ENCODE data around the gene ANKRD6.

ANKRD6 gene

DNA sequence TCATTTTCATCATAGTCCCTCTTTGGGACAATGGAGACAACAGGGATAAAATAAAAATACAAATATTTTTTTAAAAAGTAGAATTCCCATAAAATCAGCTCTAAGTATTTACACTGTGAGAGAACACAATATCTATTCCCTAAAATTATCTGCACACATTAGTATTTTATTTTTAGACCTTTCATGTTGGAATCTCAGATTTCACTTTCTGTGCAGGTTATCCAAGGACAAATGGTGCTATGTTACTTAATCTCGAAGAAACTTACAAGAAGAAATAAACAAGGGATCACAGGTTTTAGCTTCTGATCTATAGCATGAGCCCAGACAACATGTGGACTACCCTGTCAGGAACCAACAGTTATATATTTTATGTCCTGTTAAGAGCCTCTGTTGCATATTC is 228.6 kb downstream of the ANKRD6 start:
- no peak for DNase-seq

DNA sequence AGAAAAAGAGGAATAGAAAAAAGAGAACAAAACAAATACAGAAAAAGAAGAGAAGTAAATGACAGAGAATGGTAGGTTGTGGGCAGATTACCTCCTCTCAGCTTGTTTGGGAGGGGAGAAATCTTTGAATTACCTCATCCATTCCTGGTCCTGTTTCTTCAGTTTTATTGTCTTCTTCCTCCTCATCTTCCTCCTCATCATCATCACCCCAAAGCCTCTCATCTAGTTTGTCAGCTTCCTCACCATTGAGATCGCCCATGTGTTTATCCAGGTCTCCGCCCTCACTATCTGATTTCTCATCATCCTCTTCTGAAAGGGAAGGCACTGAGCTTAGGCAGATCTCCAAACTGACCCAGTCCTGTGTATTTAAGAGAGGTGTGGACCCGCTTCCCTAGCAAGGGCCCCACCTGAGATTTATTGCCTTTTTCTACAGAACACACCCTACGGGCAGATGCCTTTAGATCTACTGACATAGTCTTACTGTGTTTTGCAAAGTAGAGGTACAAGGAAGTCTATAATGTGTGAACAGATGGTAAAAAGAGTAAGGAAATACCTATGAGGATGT is 229.8 kb downstream of the ANKRD6 start:
- no peak for DNase-seq

DNA sequence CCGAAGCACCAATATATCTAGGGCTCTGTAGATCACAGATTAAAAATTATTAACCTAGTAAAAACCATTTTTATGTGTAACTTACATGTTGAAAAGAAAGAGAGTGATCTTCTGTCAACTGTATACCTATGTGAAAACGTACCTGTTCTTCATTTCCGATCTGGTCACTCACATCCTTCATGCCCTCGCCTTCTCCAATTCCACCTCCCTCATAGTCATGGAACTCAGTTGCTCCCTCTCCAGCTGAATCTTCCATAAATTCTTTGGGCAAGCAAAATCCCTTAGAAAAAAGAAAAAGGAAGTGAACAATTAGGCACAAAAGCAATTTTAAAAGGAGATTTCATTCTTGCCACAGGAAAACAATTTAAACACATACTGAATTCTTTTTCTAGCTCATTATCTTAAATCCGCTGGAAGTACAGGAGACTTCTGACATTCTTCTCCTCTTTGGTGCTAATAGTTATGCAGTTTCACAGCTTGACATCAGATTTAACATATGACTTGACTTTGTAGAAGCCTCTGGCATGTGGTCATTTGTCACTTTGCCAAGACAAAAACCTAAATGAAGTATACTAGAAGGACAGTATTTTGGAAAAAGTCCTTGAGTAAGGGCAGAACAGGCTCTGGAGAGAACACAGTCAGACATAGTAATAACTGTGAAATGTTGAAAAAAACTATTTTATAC is 235.1 kb downstream of the ANKRD6 start:
- DNase-seq: no peak

DNA sequence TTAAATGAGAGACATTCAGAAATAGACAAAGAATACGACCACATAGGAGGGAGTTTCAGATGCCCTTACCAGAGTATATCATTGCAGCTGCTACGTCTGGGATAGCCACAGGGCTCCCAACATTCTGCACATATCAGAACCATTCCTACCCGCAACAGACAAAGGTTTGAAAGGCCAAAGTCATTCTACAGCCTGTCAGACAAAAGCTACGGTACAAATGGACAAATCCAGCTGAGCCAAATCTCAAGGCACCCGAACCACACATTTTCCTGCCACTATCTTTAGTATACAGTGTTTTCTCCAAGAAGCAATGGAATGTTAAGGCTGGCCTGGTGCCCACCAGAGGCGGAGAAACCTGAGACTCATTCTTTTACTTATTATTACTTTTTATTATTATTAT is 236.1 kb downstream of the ANKRD6 start:
- DNase-seq: no peak

DNA sequence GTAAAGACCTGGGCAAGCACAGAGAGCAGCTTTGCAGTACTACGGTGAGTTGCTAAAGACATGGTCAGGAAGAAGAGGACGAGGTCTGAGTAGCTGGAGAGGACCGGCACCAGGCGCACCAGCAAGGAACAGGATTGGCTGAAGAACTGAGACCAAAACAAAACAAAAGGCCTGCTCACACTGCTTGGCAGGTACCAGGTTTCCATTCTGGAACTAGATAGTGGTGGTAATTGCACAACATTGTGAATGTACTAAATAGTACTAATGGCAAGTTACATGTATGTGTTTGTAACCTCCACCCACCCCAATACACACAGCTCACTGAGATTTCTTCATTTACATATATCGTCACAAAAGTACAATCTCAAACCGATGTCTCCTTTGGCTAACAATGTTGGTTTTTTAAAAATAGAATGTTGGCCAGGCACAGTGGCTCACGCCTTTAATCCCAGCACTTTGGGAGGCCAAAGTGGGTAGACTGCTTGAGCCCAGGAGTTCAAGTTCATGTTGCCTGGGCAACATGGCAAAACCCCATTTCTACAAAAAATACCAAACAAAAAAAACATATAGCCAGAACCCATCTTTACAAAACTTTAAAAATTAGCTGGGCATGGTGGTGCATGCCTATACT is 238.1 kb downstream of the ANKRD6 start:
- no peak for DNase-seq

DNA sequence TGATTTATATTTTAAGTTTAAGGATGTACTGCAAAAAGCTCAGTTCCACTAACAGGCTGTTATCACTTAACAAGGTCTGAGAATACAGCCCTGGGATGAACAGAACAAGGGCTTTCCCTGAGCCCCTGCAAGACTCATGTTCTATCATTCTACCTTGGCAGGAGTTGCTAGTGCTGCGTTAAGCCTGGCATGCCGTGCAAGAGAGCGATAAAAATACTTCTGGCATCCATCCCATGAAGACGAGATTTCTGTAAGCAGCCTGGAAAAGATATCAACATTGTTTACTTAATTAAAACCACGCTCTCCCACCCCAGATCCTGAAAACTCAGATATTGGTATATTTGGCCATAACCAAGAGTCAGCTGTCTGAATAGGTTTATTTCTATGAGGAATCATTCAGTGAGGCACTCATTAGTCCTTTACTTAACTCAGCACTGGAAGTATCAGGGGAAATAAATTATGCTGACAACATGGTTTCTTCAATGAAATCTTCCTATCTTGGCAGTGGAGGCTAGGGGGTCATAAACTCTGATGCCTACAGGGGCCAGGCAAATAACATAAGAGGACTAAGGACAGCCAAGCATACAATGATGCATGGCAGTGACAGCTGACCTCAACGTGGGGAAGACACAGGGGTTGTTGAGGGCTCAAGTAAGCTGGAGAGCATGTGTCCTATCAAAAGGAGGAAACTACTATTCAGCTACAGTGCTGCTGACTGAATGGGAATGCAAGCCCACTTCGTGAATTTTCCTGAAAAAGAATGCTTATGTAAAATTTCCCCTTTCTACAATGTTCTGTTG is 243.2 kb downstream of the ANKRD6 start:
- DNase-seq: no peak

DNA sequence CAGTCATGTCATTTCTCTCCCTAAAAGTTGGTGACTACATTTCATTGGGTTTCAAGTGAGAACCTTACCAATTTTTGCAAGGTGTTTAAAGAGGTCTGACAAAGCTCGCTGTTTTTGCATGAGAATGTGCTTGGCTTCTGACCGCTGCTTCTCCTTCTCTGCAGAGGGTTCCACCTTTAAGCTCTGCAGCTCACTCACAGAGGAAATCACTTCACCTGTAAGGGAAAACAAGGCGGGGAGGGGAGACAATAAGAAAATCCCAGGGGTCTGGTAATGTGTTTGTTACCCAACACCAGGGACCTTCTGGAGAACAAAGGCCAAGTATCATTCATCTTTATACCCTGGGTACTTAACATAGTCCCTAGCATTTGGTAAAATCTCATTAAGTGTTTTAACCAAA is 245.6 kb downstream of the ANKRD6 start:
- no peak for DNase-seq

DNA sequence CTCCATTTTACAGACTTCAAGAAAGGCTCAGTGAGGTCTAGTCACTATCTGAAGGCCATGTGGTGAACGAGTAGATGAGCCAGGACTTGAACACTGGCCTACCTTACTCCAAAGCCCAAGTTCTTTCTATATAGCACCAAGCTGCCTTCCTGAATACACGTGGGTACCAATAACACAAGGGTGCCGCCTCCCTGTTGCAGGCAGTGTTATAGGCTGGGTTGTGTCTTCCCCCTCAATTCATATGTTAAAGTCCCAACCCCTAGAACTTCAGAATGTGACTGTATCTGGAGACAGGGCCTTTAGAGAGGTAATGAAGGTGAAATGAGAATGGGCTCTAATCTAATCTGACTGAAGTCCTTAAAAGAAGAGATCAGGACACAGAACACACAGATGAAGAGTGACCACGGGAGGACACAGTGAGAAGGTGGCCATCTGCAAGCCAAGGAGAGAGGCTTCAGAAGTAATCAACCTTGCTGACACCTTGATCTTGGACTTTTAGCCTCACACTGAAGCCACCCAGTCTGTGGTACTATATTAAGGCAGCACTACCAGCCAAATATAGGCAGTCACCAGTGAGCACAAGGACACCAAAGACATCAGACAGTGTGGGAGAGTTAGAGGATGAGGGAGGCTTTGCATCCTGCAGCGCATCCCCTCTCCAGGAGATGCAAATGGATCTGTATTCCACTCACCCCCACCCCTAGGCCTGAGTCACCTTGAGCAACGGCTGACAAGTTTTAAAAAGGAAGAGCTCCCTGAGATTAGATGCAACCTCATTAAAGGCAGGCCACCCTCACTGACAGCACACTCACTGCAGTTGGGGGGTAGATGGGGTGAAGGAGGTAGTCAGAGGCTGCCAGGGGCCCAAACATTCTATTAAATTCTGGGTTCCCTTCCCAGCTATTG is 246.5 kb downstream of the ANKRD6 start:
- no peak for DNase-seq

DNA sequence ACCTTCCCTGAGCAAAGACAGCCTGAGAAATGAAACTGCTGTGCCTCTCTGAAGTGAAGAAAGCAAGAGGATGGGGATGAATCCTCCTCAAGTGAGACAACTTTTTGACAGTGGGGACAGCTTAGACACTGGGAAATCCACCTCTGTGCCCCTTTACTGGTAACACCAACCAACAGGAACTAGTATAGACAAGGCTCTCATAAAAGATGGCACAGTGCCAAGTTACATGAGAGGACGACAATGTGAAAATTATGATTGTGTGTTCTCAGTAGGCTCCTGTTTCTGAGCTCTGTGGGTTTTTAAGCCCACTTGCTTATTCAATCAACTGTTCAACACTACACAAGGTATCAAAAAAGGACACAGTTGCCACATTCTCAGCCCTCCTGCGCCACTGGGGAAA is 247.2 kb downstream of the ANKRD6 start:
- no peak for DNase-seq

DNA sequence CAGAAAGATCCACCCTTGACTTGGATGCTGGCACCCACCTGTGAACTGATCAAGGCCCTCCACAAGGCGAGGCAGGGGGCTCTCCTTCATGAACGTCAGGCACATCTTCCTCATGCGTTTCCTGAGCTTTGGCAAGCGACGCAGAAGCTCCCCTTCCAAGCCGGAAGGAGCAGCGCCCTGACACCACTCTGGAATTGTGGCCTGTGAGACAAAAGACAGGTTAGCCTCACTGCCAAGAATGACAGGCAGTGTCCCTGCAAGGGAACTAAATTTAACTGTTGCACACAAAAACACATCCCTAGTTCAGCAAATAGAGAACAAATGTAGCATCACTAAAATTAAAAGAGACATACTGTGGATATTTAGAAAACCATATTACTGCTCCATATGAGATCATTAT is 247.6 kb downstream of the ANKRD6 start:
- no peak for DNase-seq

DNA sequence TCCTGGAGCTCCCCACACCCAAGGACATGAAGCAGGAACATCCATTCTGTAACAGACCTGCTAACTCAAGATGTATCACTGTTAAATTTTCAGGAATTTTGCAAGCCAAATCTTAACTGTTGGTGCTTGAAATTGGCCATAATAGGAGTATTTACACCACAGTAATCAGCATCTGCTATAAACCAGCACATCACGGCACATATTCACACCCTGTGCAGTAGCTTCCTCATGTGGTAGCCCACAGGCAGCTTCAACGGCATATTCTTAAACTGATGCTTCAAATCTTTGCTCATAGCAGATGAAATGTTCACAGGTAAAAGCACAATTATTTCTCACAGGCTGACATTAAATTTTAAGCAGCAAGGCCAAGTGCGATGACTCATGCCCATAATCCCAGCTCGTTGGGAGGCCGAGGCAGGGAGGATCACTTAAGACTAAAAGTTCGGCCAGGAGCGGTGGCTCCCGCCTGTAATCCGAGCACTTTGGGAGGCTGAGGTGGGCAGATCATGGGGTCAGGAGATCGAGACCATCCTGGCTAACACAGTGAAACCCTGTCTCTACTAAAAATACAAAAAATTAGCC is 249.1 kb downstream of the ANKRD6 start:
- no peak for DNase-seq

DNA sequence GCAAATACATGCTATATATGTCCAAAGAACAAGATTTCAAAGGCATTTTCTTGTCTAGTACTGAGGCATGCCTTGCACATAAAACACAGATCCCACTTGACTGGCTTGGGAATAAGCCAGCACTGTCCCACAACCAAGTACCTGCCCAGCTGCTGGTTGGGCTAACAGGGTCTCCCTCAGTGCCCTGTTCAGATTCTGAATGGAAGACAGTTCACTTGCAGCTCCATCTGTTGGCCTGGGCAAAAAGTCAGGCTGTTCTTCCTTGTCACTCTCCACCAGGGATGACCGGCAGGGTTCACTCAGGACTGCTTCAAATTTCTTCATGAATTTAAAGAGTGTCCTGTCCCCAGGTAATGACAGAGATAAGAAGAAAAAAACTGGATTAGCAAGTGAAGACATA is 250.0 kb downstream of the ANKRD6 start:
- DNase-seq: no peak

Measured in NCI-H524 treated with DMSO at 0.1 percent for 48 hours (cell line).